Astrocyte of the cerebellum (primary cell): Measurements from ENCODE around the gene GRWD1.

Source experiments
- DNase-seq: peaks from one replicate; pipeline ENCODE4 v3.0.0-alpha.2; 2011; ENCODE audit warnings: low read depth
- H3K4me3 ChIP-seq: 2 replicates; pipeline ENCODE4 v1.5.1; 2011; ENCODE audit warnings: mild to moderate bottlenecking, low read depth, low read length, moderate library complexity
- in situ Hi-C: cut with HindIII; loops from 2 replicates; pipeline ENCODE4 v1.10.0; 2017; ENCODE audit warnings: low sequenced_read_pairs
- TF ChIP-seq, protein P1 (sequence below): IDR thresholded peaks from 2 replicates; pipeline ENCODE4 v1.5.1; 2012; ENCODE audit warnings: low read length, low read depth, moderate library complexity, mild to moderate bottlenecking; ENCODE audit errors: missing control alignments

The GRWD1 gene

DNA sequence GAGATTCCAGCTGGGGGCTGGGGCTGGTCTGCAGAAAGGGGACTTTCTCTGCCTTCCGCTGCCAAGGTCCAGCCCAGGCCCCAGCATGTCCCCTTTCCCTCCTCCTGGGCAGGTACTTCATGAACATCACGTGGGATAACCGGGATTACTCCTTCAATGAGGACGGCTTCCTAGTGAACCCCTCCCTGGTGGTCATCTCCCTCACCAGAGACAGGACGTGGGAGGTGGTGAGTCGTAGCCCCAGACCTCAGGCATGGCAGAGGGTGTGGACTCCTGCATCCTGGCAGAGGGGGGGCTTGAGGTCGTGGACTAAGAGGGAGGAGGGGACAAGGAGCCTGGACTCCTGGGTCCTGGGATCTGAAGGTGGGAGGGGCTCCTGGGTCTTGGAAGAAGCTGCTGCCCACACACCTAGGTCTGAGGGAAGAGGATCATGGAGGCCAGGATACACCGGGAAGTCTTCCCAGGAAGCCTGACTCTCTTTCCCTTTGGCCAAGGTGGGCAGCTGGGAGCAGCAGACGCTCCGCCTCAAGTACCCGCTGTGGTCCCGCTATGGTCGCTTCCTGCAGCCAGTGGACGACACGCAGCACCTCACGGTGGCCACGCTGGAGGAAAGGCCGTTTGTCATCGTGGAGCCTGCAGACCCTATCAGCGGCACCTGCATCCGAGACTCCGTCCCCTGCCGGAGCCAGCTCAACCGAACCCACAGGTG lies 31.8 kb upstream of the GRWD1 start:
- TF ChIP-seq, protein P1, sequence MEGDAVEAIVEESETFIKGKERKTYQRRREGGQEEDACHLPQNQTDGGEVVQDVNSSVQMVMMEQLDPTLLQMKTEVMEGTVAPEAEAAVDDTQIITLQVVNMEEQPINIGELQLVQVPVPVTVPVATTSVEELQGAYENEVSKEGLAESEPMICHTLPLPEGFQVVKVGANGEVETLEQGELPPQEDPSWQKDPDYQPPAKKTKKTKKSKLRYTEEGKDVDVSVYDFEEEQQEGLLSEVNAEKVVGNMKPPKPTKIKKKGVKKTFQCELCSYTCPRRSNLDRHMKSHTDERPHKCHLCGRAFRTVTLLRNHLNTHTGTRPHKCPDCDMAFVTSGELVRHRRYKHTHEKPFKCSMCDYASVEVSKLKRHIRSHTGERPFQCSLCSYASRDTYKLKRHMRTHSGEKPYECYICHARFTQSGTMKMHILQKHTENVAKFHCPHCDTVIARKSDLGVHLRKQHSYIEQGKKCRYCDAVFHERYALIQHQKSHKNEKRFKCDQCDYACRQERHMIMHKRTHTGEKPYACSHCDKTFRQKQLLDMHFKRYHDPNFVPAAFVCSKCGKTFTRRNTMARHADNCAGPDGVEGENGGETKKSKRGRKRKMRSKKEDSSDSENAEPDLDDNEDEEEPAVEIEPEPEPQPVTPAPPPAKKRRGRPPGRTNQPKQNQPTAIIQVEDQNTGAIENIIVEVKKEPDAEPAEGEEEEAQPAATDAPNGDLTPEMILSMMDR, result no peak
- no peak overlapping the region for H3K4me3 ChIP-seq
- in situ Hi-C loops, result no loop called here
- no peak for DNase-seq

DNA sequence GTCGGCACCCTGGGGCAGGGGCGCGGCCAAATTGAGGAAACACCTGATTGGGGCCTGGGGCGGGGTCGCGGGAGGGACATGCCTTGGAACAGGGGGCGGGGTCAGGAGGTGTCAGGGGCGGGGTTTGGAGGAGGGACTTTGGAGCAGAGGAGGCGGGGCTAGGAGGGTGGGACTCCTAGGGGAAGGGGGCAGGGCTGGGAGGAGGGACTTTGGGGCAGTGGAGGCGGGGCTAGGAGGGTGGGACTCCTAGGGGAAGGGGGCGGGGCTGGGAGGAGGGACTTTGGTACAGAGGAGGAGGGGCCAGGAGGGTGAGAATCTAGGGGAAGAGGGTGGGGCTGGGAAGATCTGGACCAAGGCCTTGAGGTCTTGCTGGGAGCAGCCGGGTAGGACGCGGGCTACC lies 30.4 kb upstream of the GRWD1 start:
- in situ Hi-C loops, result no loop called here
- TF ChIP-seq, protein P1, result no peak
- DNase-seq, result no peak
- peak overlapping the region; percentile 34 for H3K4me3 ChIP-seq

GRCh38 chr19:48415806-48416221 lies 30.0 kb upstream of the GRWD1 start:
- TF ChIP-seq, protein P1, result no peak
- no peak for DNase-seq
- peak overlapping the region; percentile 34 for H3K4me3 ChIP-seq
- in situ Hi-C loops, result no loop called here

DNA sequence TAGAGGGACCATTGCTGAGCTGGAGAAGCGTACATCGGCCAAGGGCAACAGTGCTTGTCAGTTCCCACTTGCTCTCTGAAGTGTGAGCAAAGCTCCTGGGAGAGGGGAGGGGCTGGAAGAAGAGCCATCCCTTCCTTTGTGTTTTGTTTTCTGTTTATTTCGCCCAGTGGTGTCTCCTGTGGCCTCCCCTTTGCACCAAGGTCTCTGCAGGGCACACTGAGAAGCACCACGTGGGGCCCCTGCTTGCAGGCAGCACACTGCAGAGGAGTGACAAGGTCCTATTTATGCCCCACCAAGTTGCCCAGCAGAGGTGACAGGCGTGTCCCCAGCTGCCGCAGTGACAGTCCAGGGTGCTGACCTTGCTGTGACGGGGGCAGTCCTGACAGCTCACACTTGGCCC lies 28.4 kb upstream of the GRWD1 start:
- H3K4me3 ChIP-seq, result no peak overlapping the region
- DNase-seq, result no peak
- in situ Hi-C loops, result no loop called here
- TF ChIP-seq, protein P1, result no peak

GRCh38 chr19:48418317-48419064 lies 27.3 kb upstream of the GRWD1 start:
- in situ Hi-C loops, result no loop called here
- TF ChIP-seq, protein P1, result peak; percentile 22
- DNase-seq, result no peak
- no peak overlapping the region for H3K4me3 ChIP-seq

DNA sequence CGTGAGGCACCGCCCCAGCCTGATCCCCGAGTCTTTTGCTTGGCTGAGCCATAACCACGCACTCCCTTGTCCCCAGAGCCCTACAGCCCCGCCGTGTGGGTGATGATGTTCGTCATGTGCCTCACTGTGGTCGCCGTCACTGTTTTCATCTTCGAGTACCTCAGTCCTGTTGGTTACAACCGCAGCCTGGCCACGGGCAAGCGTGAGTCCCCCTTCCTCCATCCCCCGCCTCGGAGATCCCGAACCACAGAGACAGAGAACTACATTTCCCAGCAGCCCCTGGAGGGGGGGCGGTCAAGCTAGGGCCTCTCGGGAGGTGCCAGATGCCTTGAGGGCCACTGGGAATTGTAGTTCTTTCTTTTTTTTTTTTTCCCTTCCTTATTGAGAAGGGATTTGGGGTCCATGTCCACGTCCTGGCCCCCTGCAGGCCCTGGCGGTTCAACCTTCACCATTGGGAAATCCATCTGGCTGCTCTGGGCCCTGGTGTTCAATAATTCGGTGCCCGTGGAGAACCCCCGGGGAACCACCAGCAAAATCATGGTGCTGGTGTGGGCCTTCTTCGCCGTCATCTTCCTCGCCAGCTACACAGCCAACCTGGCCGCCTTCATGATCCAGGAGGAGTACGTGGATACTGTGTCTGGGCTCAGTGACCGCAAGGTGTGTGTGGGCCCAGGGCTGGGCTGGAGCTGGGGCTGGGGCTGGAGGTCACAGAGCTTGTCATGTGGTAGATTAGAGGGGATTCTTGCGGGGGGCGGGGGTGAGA lies 26.4 kb upstream of the GRWD1 start:
- no peak for DNase-seq
- no peak overlapping the region for H3K4me3 ChIP-seq
- in situ Hi-C loops, result no loop called here
- TF ChIP-seq, protein P1, result no peak
